GM19463 (cell line): ENCODE data around the gene C1QB.
"Not testable (repeated sequence)": the region's sequence is repeated elsewhere in the genome, so short reads cannot be mapped to it uniquely, and the experiment has no call there.

Source experiments
- ATAC-seq: cut with Tn5 transposase; IDR thresholded peaks from one replicate; pipeline ENCODE4 v1.9.1; 2021; ENCODE audit warnings: mild to moderate bottlenecking, moderate library complexity; ENCODE audit not compliant: unreplicated experiment

Gene C1QB

DNA sequence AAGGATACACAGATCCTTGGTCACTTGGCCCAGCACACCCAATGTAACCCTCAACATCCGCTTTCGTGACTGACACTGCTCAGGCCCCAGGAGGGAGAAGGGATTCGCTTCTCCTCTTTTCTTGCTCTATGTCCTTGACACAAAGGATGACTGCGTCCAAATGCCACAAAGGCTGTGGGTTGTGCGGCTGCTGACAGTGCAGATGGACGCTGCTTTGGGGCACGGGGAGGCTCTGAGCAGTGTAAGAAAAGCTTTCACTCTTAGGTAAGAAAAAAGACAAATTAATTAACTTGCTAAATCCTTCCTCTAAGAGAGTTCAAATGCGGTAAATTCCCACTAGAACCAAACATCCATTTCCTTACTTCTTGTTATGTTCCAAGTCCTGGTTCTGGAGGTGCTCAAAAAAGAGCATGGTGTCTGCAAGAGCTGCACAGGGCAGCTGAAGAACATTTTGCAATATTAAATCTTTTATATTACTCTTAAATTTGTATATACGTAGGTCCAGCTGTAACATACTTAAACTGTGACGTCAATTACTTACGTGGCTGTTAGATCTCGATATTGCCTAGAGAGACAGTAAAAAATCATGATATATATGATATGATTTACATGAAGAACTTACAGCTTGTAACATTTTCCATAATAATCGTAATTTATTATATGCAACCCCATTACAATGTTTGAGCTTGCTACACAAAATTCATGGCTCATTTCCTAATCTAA is 38.2 kb downstream of the C1QB start:
- ATAC-seq = no peak

DNA sequence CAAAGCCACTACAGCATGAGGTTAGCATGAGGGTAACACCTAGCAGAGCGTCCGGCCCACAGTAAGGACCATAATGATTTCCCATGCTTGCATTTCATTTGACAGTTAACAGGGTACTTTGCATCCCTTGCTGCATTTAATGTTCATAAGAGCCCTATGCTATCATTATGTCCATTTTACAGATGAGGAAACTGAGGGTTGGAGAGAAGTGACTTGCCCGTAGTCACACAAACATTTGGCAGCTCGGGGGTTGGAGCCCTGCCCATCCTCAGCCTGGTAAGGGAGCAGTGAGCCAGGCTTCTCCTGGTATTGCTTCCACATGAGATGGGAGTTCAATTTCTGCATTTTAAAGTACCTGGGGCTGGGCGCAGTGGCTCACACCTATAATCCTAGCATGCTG is 41.1 kb downstream of the C1QB start:
- no peak for ATAC-seq

DNA sequence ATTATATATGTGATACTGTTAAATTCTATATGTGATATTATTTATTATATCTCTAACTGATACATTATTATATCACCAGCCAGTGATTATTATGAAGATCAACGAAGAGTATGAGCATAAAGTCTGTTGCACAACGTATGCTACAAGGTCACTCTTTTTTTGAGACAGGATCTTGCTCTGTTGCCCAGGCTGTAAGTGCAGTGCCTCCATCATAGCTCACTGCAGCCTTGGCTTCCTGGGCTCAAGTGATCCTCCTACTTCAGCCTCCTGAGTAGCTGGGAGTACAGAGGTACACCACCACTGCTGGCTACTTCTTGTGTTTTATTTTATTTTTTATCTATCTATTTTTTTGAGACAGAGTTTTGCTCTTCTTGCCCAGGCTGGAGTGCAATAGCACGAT is 43.6 kb downstream of the C1QB start:
- no peak for ATAC-seq

DNA sequence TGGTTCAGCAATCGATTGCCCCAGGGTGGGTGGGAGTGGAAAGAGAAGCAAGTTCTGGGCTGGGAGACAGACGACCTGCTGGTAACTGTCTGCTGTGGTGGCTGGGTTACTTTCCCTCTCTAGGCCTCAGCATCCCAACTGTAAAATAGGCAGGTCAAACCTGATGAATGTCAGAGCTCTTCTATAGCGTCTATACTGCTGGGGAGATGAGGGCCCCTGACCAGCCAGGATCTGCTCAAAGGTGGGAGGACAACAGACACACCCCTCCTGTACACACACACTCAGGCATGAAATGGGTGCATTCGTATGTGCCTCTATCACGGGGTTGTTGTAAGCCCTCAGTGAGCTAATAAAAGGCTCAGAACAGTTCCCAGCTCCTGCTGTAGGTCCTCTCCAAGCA is 44.9 kb downstream of the C1QB start:
- ATAC-seq = no peak

DNA sequence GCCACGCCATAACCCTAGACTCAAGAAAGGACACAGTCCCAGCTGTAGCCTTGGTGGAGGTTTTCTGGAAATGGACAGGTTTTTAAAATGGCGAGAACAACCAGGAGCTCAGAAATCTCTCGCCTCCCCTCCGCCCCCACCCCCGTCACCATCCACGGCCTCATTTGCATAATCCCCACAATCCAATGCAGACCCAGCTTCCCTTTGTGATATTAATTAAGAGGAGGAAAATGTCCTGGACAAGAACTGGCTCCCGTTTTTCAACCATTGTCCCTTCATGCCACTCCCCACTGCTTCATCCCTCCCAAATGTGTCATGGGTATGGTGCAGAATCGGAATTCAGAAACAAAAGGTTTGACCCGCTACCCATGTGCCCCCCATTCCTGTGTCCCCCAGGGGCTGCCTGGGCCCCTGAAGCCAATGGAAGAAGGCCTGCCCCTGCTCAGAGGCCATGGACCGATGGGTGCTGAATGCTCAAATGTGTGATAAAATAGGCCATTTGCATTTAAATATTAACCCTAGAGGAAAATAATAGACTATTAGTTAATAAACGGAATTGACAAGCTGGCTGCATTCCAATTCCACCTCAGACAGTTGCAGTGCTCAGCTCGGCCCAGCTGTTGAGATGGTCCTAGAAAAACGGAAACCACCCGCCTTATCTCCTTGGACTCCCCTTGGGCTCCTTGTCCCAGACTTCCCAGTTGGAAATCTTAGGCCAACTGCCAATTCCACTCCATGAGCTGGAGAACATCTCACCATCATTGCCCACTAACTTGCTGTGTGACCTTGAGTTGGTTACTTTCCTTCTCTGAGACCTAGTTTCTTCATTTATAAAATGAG is 46.9 kb downstream of the C1QB start:
- no peak for ATAC-seq

DNA sequence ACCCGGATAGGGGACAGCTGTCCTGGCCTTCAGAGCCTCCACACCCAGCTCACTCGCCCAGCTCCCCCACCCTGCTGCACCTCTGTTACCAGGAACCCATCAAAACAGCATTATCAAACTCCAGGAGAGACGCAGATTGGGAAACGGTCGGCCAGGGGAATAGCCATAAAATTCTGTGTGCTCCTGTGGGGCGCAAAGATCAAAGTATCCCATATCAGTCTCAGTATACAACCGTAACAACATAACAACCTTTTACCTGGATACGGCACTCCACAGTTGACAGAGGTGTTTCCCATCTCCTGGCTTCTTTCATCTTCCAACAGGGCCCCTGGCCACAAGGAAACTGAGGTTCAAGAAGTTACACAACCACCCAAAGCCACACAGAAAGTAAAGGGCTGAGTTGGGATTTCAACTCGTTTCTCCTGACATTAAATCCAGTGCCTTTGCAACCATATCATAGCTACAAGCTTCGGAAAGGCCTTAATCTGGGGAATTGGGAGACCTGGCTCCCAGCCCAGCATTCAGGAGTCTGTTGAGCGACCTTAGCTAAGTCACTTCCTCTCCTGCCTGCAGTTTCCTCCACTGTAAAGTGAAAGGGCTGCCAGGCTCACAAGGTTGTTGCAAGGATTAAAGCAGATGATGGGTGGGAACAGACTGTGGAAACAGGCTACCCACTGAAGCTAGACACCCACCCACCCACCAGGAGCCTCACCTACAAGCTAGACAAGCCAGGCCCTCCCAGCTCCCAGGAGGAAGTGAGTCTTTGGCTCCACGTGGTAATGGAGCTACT is 49.5 kb downstream of the C1QB start:
- ATAC-seq = no peak

DNA sequence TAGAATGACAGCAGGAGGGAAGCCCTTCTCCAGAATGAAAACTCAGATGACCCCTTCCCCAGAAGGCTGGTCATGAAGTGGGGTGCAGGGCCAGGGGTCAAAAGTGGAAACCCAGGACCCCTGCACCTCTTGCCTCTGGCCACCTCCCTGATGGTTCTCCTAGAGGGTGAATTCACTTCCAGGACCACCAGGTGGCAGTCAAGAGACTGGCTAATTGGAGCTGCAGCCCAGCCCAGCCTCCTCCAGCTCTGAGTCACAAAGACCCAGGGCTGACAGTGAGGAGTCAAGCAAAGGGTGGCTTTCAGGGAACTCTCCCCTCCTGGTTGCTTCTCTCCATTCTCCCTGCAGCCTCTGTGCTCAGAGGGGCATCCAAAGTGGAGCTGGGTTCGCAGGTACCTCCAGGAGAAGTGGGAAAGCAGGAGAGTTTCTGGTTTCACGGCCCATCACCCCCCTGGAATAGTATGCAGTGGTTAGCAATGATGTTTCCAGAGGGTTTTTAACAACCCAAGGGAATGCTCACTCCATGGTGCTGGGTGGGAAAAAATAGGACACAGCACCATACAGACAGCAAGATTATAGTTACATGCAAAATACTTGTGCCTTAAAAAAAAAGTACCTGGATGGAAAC is 51.5 kb downstream of the C1QB start:
- ATAC-seq = no peak

DNA sequence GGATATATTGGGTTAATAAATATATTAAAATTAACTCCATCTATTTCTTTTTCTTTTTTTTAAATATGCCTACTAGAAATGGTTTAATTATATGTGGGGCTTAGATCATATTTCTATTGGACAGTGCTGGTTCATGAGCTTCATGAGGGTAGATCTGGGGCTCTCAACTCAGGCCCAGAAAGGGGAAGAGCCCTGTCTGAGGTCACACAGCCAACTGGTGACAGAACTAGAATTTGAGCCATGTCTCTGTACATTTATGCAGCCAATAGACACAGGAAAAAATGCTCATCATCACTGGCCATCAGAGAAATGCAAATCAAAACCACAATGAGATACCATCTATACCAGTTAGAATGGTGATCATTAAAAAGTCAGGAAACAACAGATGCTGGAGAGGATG is 52.5 kb downstream of the C1QB start:
- no peak for ATAC-seq

DNA sequence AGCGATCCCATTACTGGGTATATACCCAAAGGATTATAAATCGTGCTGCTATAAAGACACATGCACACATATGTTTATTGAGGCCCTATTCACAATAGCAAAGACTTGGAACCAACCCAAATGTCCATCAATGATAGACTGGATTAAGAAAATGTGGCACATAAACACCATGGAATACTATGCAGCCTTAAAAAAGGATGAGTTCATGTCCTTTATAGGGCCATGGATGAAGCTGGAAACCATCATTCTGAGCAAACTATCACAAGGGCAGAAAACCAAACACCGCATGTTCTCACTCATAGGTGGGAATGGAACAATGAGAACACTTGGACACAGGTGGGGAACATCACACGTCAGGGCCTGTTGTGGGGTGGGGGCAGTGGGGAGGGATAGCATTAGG is 53.1 kb downstream of the C1QB start:
- ATAC-seq = not testable (repeated sequence)

DNA sequence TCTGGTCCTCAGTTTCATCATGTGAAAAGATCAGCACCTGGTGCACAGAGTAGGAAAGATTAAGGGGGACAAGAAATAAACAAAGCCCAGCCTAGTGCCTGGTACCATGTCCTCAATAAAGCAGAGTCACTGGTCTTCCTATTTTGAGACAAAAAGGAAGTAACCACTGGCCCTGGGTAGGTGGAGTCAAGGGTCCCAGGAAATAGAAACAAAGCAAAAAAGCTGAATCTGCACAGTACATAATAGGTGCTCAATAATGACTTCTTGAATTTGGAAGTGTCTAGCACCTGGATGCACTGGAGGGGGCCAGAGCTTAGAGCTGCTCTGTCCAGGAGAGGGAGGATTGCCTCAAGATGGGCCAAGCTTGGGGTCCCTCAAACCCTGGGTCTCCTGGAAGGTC is 55.7 kb downstream of the C1QB start:
- no peak for ATAC-seq

DNA sequence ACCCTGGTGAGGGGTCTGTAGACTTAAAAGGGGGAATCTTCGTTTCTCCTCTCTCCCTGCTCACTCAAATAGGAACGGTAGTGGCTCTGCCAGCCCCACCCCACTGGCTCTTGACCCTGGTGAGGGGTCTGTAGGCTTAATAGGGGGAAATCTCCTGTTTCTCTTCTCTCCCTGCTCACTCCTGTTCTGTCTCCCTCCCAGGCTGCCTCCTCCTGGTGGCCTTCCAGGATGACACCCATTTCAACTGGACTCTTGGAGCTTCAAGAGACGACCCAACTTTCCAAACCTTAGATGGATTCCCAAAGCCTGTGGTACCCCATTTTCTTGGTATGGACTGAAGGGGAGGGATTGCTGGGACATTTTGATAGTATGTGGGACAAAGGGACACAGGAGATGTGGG is 56.2 kb downstream of the C1QB start:
- no peak for ATAC-seq

DNA sequence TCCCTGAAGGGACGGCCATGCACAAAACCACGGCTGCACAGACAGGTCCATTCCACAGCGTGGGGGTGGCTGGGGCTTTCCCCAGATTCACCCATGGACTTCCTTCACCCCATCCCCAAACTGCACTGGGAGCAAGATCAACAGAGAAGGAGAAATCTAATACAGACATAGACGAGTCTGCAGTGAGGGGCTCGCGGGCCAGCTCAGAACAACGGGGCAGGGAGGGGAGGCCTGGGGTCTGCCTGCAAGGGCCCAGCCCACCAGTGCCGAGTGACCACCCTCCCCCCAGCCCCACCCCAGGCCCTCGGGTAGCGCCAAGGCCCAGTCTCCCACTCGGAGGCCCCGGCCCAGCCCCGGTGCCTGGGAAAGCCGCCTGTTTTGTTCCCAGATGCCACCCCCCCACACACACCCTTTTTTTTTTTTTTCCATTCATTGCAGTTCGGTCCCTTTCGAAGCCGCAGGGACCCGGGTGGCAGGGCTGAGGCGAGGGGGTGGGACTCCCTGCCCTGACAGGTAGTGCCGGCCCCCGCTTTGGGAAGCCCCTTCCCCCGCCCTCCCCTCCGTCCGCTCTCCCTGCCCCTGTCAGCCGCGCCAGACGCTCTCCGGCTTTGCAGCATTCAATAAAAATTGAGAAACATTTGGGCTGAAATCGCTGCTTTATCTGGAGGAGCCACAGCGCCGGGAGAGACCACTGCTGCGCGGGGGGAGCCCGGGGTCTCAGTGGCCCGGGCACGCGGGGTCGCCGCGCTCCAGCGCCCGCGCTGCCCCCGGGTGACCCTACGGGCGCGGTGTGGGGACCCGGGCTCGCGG is 57.1 kb downstream of the C1QB start:
- no peak for ATAC-seq

DNA sequence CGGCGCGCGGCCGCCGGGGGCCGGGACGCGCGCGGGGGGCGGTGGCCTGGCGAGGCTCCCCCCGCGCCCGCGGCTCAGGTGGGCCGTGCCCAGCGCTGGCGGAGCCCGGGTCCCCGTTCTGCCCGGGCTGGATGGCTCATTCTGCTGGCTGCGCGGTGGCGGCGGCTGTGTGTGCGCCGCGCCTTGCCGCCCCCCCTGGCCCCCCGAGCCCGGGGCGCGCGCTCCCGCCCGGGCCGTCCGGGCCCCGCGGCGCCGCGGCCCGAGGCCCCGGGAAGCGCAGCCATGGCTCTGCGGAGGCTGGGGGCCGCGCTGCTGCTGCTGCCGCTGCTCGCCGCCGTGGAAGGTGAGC is 57.6 kb downstream of the C1QB start, which contains the start of gene EPHB2:
TSS of gene EPHB2 (plus strand) at position 139 of the 349 bp plus-strand sequence. CDS start at position 283, 144 bp downstream.
- ATAC-seq = no peak

DNA sequence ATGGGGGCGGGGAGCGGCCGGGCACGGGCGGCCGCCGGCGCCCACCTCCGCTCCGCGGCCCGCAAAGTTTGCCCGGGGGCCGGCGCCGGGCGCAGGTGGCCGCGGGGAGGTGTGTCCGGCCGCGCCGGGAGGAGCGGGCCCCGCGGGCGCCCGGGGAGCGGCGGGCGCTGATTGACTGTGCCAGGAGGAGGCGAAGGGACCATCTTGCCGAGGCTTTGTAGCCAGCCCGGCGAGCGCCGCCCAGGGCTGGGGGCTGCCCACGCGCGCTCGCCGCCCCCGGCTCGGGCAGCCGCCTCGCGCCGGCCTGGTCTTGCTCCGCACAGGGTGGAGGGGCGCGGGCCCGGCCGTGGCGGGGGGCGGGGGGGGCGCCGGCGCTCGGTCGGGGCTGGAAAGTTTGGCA is 58.0 kb downstream of the C1QB start:
- ATAC-seq = no peak
